Measurements from ENCODE around the gene TMEM169. TPM values are rescaled to one million over a fixed set of nuclear protein-coding genes. Genes with fewer than 3 reads are reported as not detected.
"Not testable (repeated sequence)": the region's sequence is repeated elsewhere in the genome, so short reads cannot be mapped to it uniquely, and the experiment has no call there.

TMEM169 gene
- total RNA-seq, 1 donor from 2014 or later, result 0.04 TPM

GRCh38 chr2:216133397-216133796, 51.7 kb downstream of the TMEM169 start:
- ATAC-seq, result no peak

- no peak for ATAC-seq
Observed at GRCh38 chr2:216134958-216135541, 53.3 kb downstream of the TMEM169 start.

GRCh38 chr2:216139884-216140283, 58.2 kb downstream of the TMEM169 start:
- ATAC-seq, result no peak

GRCh38 chr2:216141516-216141915, 59.8 kb downstream of the TMEM169 start:
- not testable (repeated sequence) for ATAC-seq

GRCh38 chr2:216142540-216142939, 60.8 kb downstream of the TMEM169 start:
- no peak for ATAC-seq

GRCh38 chr2:216144372-216144771, 62.7 kb downstream of the TMEM169 start:
- ATAC-seq, result no peak

- no peak for ATAC-seq
Observed at GRCh38 chr2:216144857-216145256, 63.1 kb downstream of the TMEM169 start.

- ATAC-seq, result no peak
Observed at GRCh38 chr2:216146573-216146972, 64.9 kb downstream of the TMEM169 start.

- ATAC-seq, result no peak
Observed at GRCh38 chr2:216147172-216148131, 65.7 kb downstream of the TMEM169 start.

- no peak for ATAC-seq
Observed at GRCh38 chr2:216148983-216149382, 67.3 kb downstream of the TMEM169 start.

GRCh38 chr2:216149741-216150140, 68.0 kb downstream of the TMEM169 start:
- ATAC-seq, result no peak

GRCh38 chr2:216151313-216152025, 69.8 kb downstream of the TMEM169 start:
- ATAC-seq, result no peak

Other genes starting within 250 kb of the TMEM169 start
- 61.9 TPM for gene MREG, start 68.4 kb upstream of the TMEM169 start, total RNA-seq
- 3.1 TPM for gene PECR, start 110 bp upstream of the TMEM169 start, total RNA-seq
- gene XRCC5, start 27.4 kb downstream of the TMEM169 start, total RNA-seq, result 198 TPM